Measurements from ENCODE around the gene B3GNT9.
A peak's percentile ranks its signal among the peaks of the same experiment; 100 is the strongest.

Gene B3GNT9

GRCh38 chr16:67164599-67165061 is 13.8 kb upstream of the B3GNT9 start, which contains the start of gene HSF4:
Gene HSF4 (plus strand): TSS chr16:67164745. CDS start chr16:67164812, 67 bp downstream.
- under 1% methylated on average over 33 of the region's 41 CpGs for WGBS (ENCODE audit: insufficient coverage)
- H3K36me3 ChIP-seq (ENCODE audit: control insufficient read depth in 4 of 4, insufficient read depth in 4 of 4, low read length in 3 of 4): no peaks in the 10 kb centered on the region
- H3K27ac ChIP-seq (ENCODE audit: insufficient read depth in 1 of 2, low read depth in 1 of 2, low read length in 2 of 2, poor library complexity in 1 of 2, severe bottlenecking in 2 of 2): no peak within 1 kb of the TSS
- H3K4me1 ChIP-seq (ENCODE audit: control extremely low read depth in 1 of 4, control insufficient read depth in 4 of 4, insufficient read depth in 4 of 4, low read length in 3 of 4): peaks cover 0 to 67% (median 50%) of the 10 kb centered on the region in 4 experiments
- H3K4me3 ChIP-seq (ENCODE audit: control insufficient read depth in 1 of 7, extremely low read depth in 1 of 7, insufficient read depth in 4 of 7, low read depth in 2 of 7, low read length in 6 of 7): peak within 1 kb of the TSS in 6 of 7 experiments; percentile 16 to 66 (median 48)
- POLR2A ChIA-PET: no interaction called here
- DNase-seq: no peak
- CTCF ChIA-PET: interaction anchor here (1.0 to 1.5 kb wide), 3 partner anchors 9 to 20 kb away, joined by 4 to 5 read pairs (median 5); no protein-coding TSS in a partner anchor
- H3K27me3 ChIP-seq (replicated peaks in 2 of 5; ENCODE audit: control insufficient read depth in 4 of 5, insufficient read depth in 5 of 5, low read length in 4 of 5): peaks cover 6 to 86% (median 28%) of the 10 kb centered on the region in 5 experiments
- no peaks in the 10 kb centered on the region for H3K9me3 ChIP-seq (ENCODE audit: control extremely low read depth in 1 of 5, control insufficient read depth in 4 of 5, insufficient read depth in 2 of 5, low read depth in 1 of 5, low read length in 4 of 5)

- CTCF ChIA-PET: interaction anchor here (1.2 to 2.5 kb wide), 5 partner anchors 9 to 212 kb away, joined by 3 to 13 read pairs (median 4); partner anchors contain the start of gene B3GNT9
- peaks cover 0 to 66% (median 50%) of the 10 kb centered on the region in 4 experiments for H3K4me1 ChIP-seq (ENCODE audit: control extremely low read depth in 1 of 4, control insufficient read depth in 4 of 4, insufficient read depth in 4 of 4, low read length in 3 of 4)
- no peak overlapping the region for H3K27ac ChIP-seq (ENCODE audit: insufficient read depth in 1 of 2, low read depth in 1 of 2, low read length in 2 of 2, poor library complexity in 1 of 2, severe bottlenecking in 2 of 2)
- under 1% methylated on average over 17 of the region's 34 CpGs for WGBS (ENCODE audit: insufficient coverage)
- peaks cover 6 to 81% (median 25%) of the 10 kb centered on the region in 5 experiments for H3K27me3 ChIP-seq (replicated peaks in 2 of 5; ENCODE audit: control insufficient read depth in 4 of 5, insufficient read depth in 5 of 5, low read length in 4 of 5)
- H3K4me3 ChIP-seq (ENCODE audit: control insufficient read depth in 1 of 7, extremely low read depth in 1 of 7, insufficient read depth in 4 of 7, low read depth in 2 of 7, low read length in 6 of 7): peak overlapping the region in 2 of 7 experiments; percentile 61 to 66
- H3K9me3 ChIP-seq (ENCODE audit: control extremely low read depth in 1 of 5, control insufficient read depth in 4 of 5, insufficient read depth in 2 of 5, low read depth in 1 of 5, low read length in 4 of 5): no peaks in the 10 kb centered on the region
- H3K36me3 ChIP-seq (ENCODE audit: control insufficient read depth in 4 of 4, insufficient read depth in 4 of 4, low read length in 3 of 4): no peaks in the 10 kb centered on the region
- POLR2A ChIA-PET: no interaction called here
- no peak for DNase-seq
These were observed 13.3 kb upstream of the B3GNT9 start for GRCh38 chr16:67163999-67164558.

DNA sequence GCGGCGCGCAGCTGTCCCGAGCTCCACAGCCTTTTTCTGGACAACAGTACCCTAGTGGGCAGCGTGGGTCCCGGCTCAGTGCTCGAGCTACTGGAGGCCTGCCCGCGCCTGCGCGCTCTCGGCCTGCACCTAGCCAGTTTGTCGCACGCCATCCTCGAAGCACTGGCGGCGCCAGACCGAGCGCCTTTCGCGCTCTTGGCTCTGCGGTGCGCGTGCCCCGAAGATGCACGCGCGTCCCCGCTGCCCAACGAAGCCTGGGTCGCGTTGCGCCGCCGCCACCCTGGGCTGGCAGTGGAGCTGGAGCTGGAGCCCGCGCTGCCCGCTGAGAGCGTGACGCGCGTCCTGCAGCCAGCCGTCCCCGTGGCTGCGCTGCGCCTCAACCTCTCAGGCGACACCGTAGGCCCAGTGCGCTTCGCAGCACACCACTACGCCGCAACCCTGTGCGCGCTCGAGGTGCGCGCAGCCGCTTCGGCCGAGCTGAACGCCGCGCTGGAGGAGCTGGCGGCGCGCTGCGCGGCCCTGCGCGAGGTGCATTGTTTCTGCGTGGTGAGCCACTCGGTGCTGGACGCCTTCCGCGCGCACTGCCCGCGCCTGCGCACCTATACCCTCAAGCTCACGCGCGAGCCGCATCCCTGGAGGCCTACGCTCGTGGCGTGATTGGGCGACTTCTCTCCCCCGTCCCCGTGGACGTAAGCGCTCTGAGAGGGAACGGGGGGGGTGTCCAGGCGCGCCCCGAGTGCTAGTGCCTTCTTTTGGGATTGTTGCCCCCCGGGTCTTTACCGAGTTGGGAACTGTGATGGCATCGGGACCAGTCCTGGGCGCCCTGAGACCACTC is 12.6 kb upstream of the B3GNT9 start:
- WGBS (ENCODE audit: insufficient coverage): under 1% methylated on average over 76 of the region's 99 CpGs
- H3K4me1 ChIP-seq (ENCODE audit: control extremely low read depth in 1 of 4, control insufficient read depth in 4 of 4, insufficient read depth in 4 of 4, low read length in 3 of 4): peaks cover 3 to 73% (median 55%) of the 10 kb centered on the region in 4 experiments
- no peaks in the 10 kb centered on the region for H3K9me3 ChIP-seq (ENCODE audit: control extremely low read depth in 1 of 5, control insufficient read depth in 4 of 5, insufficient read depth in 2 of 5, low read depth in 1 of 5, low read length in 4 of 5)
- H3K27me3 ChIP-seq (replicated peaks in 2 of 5; ENCODE audit: control insufficient read depth in 4 of 5, insufficient read depth in 5 of 5, low read length in 4 of 5): peaks cover 6 to 74% (median 22%) of the 10 kb centered on the region in 5 experiments
- H3K36me3 ChIP-seq (ENCODE audit: control insufficient read depth in 4 of 4, insufficient read depth in 4 of 4, low read length in 3 of 4): no peaks in the 10 kb centered on the region
- POLR2A ChIA-PET: interaction anchor here (1.0 kb wide), 1 partner anchor 29 kb away, joined by 3 read pairs; the partner anchor contains the start of gene E2F4
- DNase-seq: peak in 2 of 3 donors; percentile 60 to 75
- H3K4me3 ChIP-seq (ENCODE audit: control insufficient read depth in 1 of 7, extremely low read depth in 1 of 7, insufficient read depth in 4 of 7, low read depth in 2 of 7, low read length in 6 of 7): peak overlapping the region in 6 of 7 experiments; percentile 16 to 66 (median 48)
- no peak overlapping the region for H3K27ac ChIP-seq (ENCODE audit: insufficient read depth in 1 of 2, low read depth in 1 of 2, low read length in 2 of 2, poor library complexity in 1 of 2, severe bottlenecking in 2 of 2)
- CTCF ChIA-PET: interaction anchor here (0.9 to 2.5 kb wide), 12 partner anchors 10 to 211 kb away, joined by 3 to 13 read pairs (median 4); partner anchors contain the start of gene B3GNT9

- Histone ChIP-seq H3K4me1 (ENCODE audit: control extremely low read depth in 1 of 4, control insufficient read depth in 4 of 4, insufficient read depth in 4 of 4, low read length in 3 of 4) (peaks cover 3 to 75% (median 58%) of the 10 kb centered on the region in 4 experiments), H3K27me3 (replicated peaks in 2 of 5; ENCODE audit: control insufficient read depth in 4 of 5, insufficient read depth in 5 of 5, low read length in 4 of 5) (peaks cover 6 to 66% (median 20%) of the 10 kb centered on the region in 5 experiments), H3K27ac (ENCODE audit: insufficient read depth in 1 of 2, low read depth in 1 of 2, low read length in 2 of 2, poor library complexity in 1 of 2, severe bottlenecking in 2 of 2) (no peak overlapping the region), H3K36me3 (ENCODE audit: control insufficient read depth in 4 of 4, insufficient read depth in 4 of 4, low read length in 3 of 4) (no peaks in the 10 kb centered on the region), H3K4me3 (ENCODE audit: control insufficient read depth in 1 of 7, extremely low read depth in 1 of 7, insufficient read depth in 4 of 7, low read depth in 2 of 7, low read length in 6 of 7) (peak overlapping the region in 3 of 7 experiments; percentile 57 to 66 (median 61)), H3K9me3 (ENCODE audit: control extremely low read depth in 1 of 5, control insufficient read depth in 4 of 5, insufficient read depth in 2 of 5, low read depth in 1 of 5, low read length in 4 of 5) (no peaks in the 10 kb centered on the region)
- POLR2A ChIA-PET: interaction anchor here (1.0 kb wide), 1 partner anchor 29 kb away, joined by 3 read pairs; the partner anchor contains the start of gene E2F4
- DNase-seq: no peak
- CTCF ChIA-PET: interaction anchor here (0.9 to 3.0 kb wide), 12 partner anchors 7 to 190 kb away, joined by 3 to 15 read pairs (median 4); partner anchors contain the start of genes B3GNT9, EXOC3L1 and NOL3
- WGBS (ENCODE audit: insufficient coverage): 3% methylated on average over 40 of the region's 44 CpGs
These were observed 11.8 kb upstream of the B3GNT9 start for GRCh38 chr16:67162506-67163163.

GRCh38 chr16:67161595-67162058 is 10.8 kb upstream of the B3GNT9 start:
- H3K27ac ChIP-seq (ENCODE audit: insufficient read depth in 1 of 2, low read depth in 1 of 2, low read length in 2 of 2, poor library complexity in 1 of 2, severe bottlenecking in 2 of 2): no peak overlapping the region
- POLR2A ChIA-PET: no interaction called here
- 51% methylated on average over 23 of the region's 25 CpGs for WGBS (ENCODE audit: insufficient coverage)
- H3K36me3 ChIP-seq (ENCODE audit: control insufficient read depth in 4 of 4, insufficient read depth in 4 of 4, low read length in 3 of 4): no peaks in the 10 kb centered on the region
- no peaks in the 10 kb centered on the region for H3K9me3 ChIP-seq (ENCODE audit: control extremely low read depth in 1 of 5, control insufficient read depth in 4 of 5, insufficient read depth in 2 of 5, low read depth in 1 of 5, low read length in 4 of 5)
- H3K27me3 ChIP-seq (replicated peaks in 2 of 5; ENCODE audit: control insufficient read depth in 4 of 5, insufficient read depth in 5 of 5, low read length in 4 of 5): peaks cover 6 to 56% (median 19%) of the 10 kb centered on the region in 5 experiments
- no peak for DNase-seq
- H3K4me3 ChIP-seq (ENCODE audit: control insufficient read depth in 1 of 7, extremely low read depth in 1 of 7, insufficient read depth in 4 of 7, low read depth in 2 of 7, low read length in 6 of 7): no peak overlapping the region
- peaks cover 3 to 71% (median 58%) of the 10 kb centered on the region in 4 experiments for H3K4me1 ChIP-seq (ENCODE audit: control extremely low read depth in 1 of 4, control insufficient read depth in 4 of 4, insufficient read depth in 4 of 4, low read length in 3 of 4)
- CTCF ChIA-PET: interaction anchor here (0.8 to 3.0 kb wide), 9 partner anchors 8 to 186 kb away, joined by 3 to 15 read pairs (median 5); partner anchors contain the start of genes B3GNT9, EXOC3L1 and NOL3

All from common myeloid progenitor, CD34-positive (primary cell).